ENCODE results near the gene GCSH. TPM values are rescaled to one million over a fixed set of nuclear protein-coding genes. Genes with fewer than 3 reads are reported as not detected.
"Not testable (repeated sequence)": the region's sequence is repeated elsewhere in the genome, so short reads cannot be mapped to it uniquely, and the experiment has no call there.

GCSH gene
- total RNA-seq, 2 donors from 2014 or later, result 7.6 to 27.5 TPM

- H3K9me3 ChIP-seq, result no peaks in the 10 kb centered on the region
- intact Hi-C loops (cut with DNase I), result no loop called here
- H3K4me3 ChIP-seq, result no peak overlapping the region
- TF ChIP-seq CTCF (IDR thresholded peaks at IDR 0.05) (no peak), POLR2A (IDR thresholded peaks at IDR 0.05) (no peak), POLR2AphosphoS5 (IDR thresholded peaks at IDR 0.05) (no peak)
- H3K4me1 ChIP-seq (replicated peaks), result no peaks in the 10 kb centered on the region
- no peaks in the 10 kb centered on the region for H3K36me3 ChIP-seq
- no peak for DNase-seq (ENCODE audit: low spot score)
- WGBS, result 73% methylated on average over 11 of the region's 11 CpGs
- no peaks in the 10 kb centered on the region for H3K27me3 ChIP-seq (replicated peaks; ENCODE audit: insufficient read depth)
- no peak overlapping the region for H3K27ac ChIP-seq
Observed at GRCh38 chr16:81117436-81117835, 21.2 kb upstream of the GCSH start.

- no peaks in the 10 kb centered on the region for H3K27me3 ChIP-seq (replicated peaks; ENCODE audit: insufficient read depth)
- DNase-seq (ENCODE audit: low spot score), result no peak
- TF ChIP-seq CTCF (IDR thresholded peaks at IDR 0.05) (no peak), POLR2AphosphoS5 (IDR thresholded peaks at IDR 0.05) (no peak), POLR2A (IDR thresholded peaks at IDR 0.05) (no peak)
- H3K4me1 ChIP-seq (replicated peaks), result no peaks in the 10 kb centered on the region
- no peaks in the 10 kb centered on the region for H3K9me3 ChIP-seq
- H3K36me3 ChIP-seq, result no peaks in the 10 kb centered on the region
- intact Hi-C loops (cut with DNase I), result no loop called here
- WGBS, result 81% methylated on average over 9 of the region's 9 CpGs
- H3K27ac ChIP-seq, result no peak overlapping the region
- H3K4me3 ChIP-seq, result no peak overlapping the region
Observed at GRCh38 chr16:81116285-81116684, 20.1 kb upstream of the GCSH start.

- intact Hi-C loops (cut with DNase I), result no loop called here
Observed at GRCh38 chr16:81112453-81112852, 16.3 kb upstream of the GCSH start.

GRCh38 chr16:81109274-81109673, 13.1 kb upstream of the GCSH start:
- H3K4me3 ChIP-seq; DNase-seq (ENCODE audit: low spot score); intact Hi-C loops (cut with DNase I); H3K27me3 ChIP-seq (replicated peaks; ENCODE audit: insufficient read depth); H3K36me3 ChIP-seq; H3K4me1 ChIP-seq (replicated peaks); H3K27ac ChIP-seq; H3K9me3 ChIP-seq: not testable (repeated sequence)
- 87% methylated on average over 6 of the region's 6 CpGs for WGBS

More at GRCh38 chr16:81112453-81112852, 16.3 kb upstream of the GCSH start:
- Histone ChIP-seq H3K36me3 (no peaks in the 10 kb centered on the region), H3K4me1 (replicated peaks) (no peaks in the 10 kb centered on the region), H3K27me3 (replicated peaks; ENCODE audit: insufficient read depth) (no peaks in the 10 kb centered on the region), H3K27ac (no peak overlapping the region), H3K9me3 (no peaks in the 10 kb centered on the region), H3K4me3 (no peak overlapping the region)
- no peak for TF ChIP-seq CTCF (IDR thresholded peaks at IDR 0.05)
- no peak for TF ChIP-seq POLR2AphosphoS5 (IDR thresholded peaks at IDR 0.05)
- no peak for TF ChIP-seq POLR2A (IDR thresholded peaks at IDR 0.05)
- DNase-seq (ENCODE audit: low spot score), result no peak
- 94% methylated on average over 4 of the region's 4 CpGs for WGBS

GRCh38 chr16:81107511-81107910, 11.3 kb upstream of the GCSH start:
- H3K4me1 ChIP-seq (replicated peaks), result no peaks in the 10 kb centered on the region
- H3K27ac ChIP-seq, result no peak overlapping the region
- WGBS, result 82% methylated on average over 11 of the region's 11 CpGs
- intact Hi-C loops (cut with DNase I), result no loop called here
- TF ChIP-seq POLR2AphosphoS5 (IDR thresholded peaks at IDR 0.05), result no peak
- TF ChIP-seq POLR2A (IDR thresholded peaks at IDR 0.05), result no peak
- TF ChIP-seq CTCF (IDR thresholded peaks at IDR 0.05), result no peak
- DNase-seq (ENCODE audit: low spot score), result no peak
- H3K4me3 ChIP-seq, result no peak overlapping the region
- H3K27me3 ChIP-seq (replicated peaks; ENCODE audit: insufficient read depth), result no peaks in the 10 kb centered on the region
- no peaks in the 10 kb centered on the region for H3K36me3 ChIP-seq
- no peaks in the 10 kb centered on the region for H3K9me3 ChIP-seq
